ENCODE results near the gene GRM3.

DNA sequence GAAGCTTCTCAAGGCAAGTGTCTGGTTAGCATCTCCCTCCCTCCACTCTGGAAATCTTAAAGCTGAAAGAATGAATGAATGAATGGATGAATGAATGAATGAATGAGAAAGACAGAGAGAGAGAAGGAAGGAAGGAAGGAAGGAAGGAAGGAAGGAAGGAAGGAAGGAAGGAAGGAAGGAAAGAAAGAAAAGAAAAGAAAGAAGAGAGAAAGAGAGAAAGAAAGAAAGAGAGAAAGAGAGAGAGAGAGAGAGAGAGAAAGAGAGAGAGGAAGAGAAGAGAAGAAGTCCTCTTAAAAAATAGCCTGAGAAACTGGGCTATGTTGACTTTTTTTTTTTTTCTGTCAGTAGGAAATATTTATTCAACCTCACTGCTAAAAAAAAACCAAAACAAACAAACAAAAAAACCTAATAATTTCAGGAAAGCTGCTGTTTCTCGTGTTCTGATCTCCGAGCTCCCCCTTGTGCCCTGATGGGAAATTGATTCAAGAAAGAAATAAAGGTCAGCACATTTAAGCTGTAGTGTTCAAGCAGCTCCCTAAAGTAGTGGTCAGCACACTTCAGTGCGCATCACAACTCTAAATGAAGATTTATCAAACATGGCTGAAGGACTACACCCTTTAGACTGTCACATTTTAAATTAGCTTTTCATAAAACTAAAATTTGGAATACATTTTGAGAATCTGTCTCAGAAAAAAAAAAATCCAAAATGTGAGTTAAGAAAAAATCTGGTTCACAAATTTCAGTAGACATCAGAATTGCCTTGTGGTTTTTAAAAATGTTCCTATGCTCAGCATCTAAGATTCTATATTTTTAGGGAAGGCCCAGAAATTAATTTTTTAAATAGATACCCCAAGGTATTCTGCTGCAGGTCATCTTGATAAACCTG, 261.5 kb downstream of the GRM3 start:
- TF ChIP-seq, protein P1, sequence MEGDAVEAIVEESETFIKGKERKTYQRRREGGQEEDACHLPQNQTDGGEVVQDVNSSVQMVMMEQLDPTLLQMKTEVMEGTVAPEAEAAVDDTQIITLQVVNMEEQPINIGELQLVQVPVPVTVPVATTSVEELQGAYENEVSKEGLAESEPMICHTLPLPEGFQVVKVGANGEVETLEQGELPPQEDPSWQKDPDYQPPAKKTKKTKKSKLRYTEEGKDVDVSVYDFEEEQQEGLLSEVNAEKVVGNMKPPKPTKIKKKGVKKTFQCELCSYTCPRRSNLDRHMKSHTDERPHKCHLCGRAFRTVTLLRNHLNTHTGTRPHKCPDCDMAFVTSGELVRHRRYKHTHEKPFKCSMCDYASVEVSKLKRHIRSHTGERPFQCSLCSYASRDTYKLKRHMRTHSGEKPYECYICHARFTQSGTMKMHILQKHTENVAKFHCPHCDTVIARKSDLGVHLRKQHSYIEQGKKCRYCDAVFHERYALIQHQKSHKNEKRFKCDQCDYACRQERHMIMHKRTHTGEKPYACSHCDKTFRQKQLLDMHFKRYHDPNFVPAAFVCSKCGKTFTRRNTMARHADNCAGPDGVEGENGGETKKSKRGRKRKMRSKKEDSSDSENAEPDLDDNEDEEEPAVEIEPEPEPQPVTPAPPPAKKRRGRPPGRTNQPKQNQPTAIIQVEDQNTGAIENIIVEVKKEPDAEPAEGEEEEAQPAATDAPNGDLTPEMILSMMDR (conservative IDR thresholded peaks at IDR 0.05 in 1 of 2, IDR thresholded peaks at IDR 0.05 in 1 of 2; ENCODE audit: low read depth in 1 of 2, low read length in 2 of 2): peak; percentile 59 to 69
- TF ChIP-seq EZH2 (IDR thresholded peaks at IDR 0.05; ENCODE audit: low read length, missing control alignments): no peak
